OCI-LY1 (cell line): ENCODE data around the gene SV2B.

Experiments used
- H2AFZ ChIP-seq: fragments of 200-600 bp; sonication (generic), shearing (Covaris generic); 2 replicates; pipeline ENCODE4 v1.6.0; 2014; ENCODE audit warnings: antibody characterized with exemption, mild to moderate bottlenecking, low read length
- H3F3A ChIP-seq: fragments of 200-600 bp; sonication (generic), shearing (Covaris generic); 2 replicates; pipeline ENCODE4 v1.6.0; 2014; ENCODE audit warnings: mild to moderate bottlenecking, antibody characterized with exemption, low read length, moderate library complexity; ENCODE audit not compliant: insufficient read depth
- H3K27ac ChIP-seq: fragments of 200-600 bp; sonication (generic); 2 replicates; pipeline ENCODE4 v1.5.1; 2014; ENCODE audit warnings: low read length, mixed run types, mild to moderate bottlenecking, low read depth; ENCODE audit not compliant: poor library complexity, severe bottlenecking
- H3K27me3 ChIP-seq: fragments of 200-600 bp; sonication (generic); 2 replicates; pipeline ENCODE4 v1.6.0; 2014; ENCODE audit warnings: antibody characterized with exemption, mild to moderate bottlenecking, low read length, moderate library complexity; ENCODE audit not compliant: insufficient read depth
- H3K36me3 ChIP-seq: fragments of 200-600 bp; sonication (generic); 2 replicates; pipeline ENCODE4 v1.6.1; 2014; ENCODE audit warnings: mild to moderate bottlenecking, antibody characterized with exemption, low read length, moderate library complexity, mixed read lengths; ENCODE audit not compliant: insufficient read depth
- H3K4me1 ChIP-seq: fragments of 200-600 bp; sonication (generic); 2 replicates; pipeline ENCODE4 v1.5.1; 2014; ENCODE audit warnings: mild to moderate bottlenecking, low read length, moderate library complexity; ENCODE audit not compliant: insufficient read depth, severe bottlenecking
- H3K4me2 ChIP-seq: fragments of 200-600 bp; sonication (generic), shearing (Covaris generic); 2 replicates; pipeline ENCODE4 v1.6.1; 2014; ENCODE audit warnings: low read length
- H3K4me3 ChIP-seq: fragments of 200-600 bp; sonication (generic); 2 replicates; pipeline ENCODE4 v1.5.1; 2014; ENCODE audit warnings: low read length, low read depth, mild to moderate bottlenecking, mixed read lengths; ENCODE audit not compliant: poor library complexity, severe bottlenecking
- H3K79me2 ChIP-seq: fragments of 200-600 bp; shearing (Covaris generic); 2 replicates; pipeline ENCODE4 v1.6.1; 2016; ENCODE audit warnings: mixed run types, low read length, mixed read lengths; ENCODE audit not compliant: insufficient read depth
- H3K9ac ChIP-seq: fragments of 200-600 bp; sonication (generic), shearing (Covaris generic); 2 replicates; pipeline ENCODE4 v1.6.1; 2014; ENCODE audit warnings: mild to moderate bottlenecking, low read length, mixed read lengths
- H3K9me2 ChIP-seq: fragments of 200-600 bp; sonication (generic), shearing (Covaris generic); 2 replicates; pipeline ENCODE4 v1.6.1; 2014; ENCODE audit warnings: low read depth, mild to moderate bottlenecking, low read length, mixed read lengths
- H3K9me3 ChIP-seq: fragments of 200-600 bp; shearing (Covaris generic); 2 replicates; pipeline ENCODE4 v1.6.1; 2014; ENCODE audit warnings: low read length, mixed read lengths
- H4K20me1 ChIP-seq: fragments of 200-600 bp; sonication (generic), shearing (Covaris generic); 2 replicates; pipeline ENCODE4 v1.6.0; 2016; ENCODE audit warnings: mild to moderate bottlenecking, low read length; ENCODE audit not compliant: insufficient read depth
- CTCF ChIP-seq: fragments of 200-600 bp; sonication (generic), shearing (Covaris generic); IDR thresholded peaks from 2 replicates; pipeline ENCODE4 v1.5.1; 2017; ENCODE audit warnings: mild to moderate bottlenecking, antibody characterized with exemption, low read length, moderate library complexity, mixed read lengths
- EZH2 ChIP-seq: fragments of 200-600 bp; sonication (generic), shearing (Covaris generic); IDR thresholded peaks from 2 replicates; pipeline ENCODE4 v1.8.0; 2017; ENCODE audit warnings: borderline replicate concordance, mixed run types, mild to moderate bottlenecking, antibody characterized with exemption, low read length, moderate library complexity, mixed read lengths

Gene SV2B

GRCh38 chr15:91302588-91303439 lies 202.8 kb downstream of the SV2B start:
- no peaks in the 10 kb centered on the region for H4K20me1 ChIP-seq
- no peaks in the 10 kb centered on the region for H3K27me3 ChIP-seq
- H3K9ac ChIP-seq: no peak overlapping the region
- TF ChIP-seq EZH2 (no peak), CTCF (peak; percentile 71)
- H3K4me1 ChIP-seq: no peaks in the 10 kb centered on the region
- H3K4me2 ChIP-seq: no peak overlapping the region
- no peaks in the 10 kb centered on the region for H3K79me2 ChIP-seq
- no peaks in the 10 kb centered on the region for H3F3A ChIP-seq
- no peaks in the 10 kb centered on the region for H3K9me2 ChIP-seq
- no peak overlapping the region for H3K27ac ChIP-seq
- no peak overlapping the region for H2AFZ ChIP-seq
- no peaks in the 10 kb centered on the region for H3K9me3 ChIP-seq
- H3K4me3 ChIP-seq: no peak overlapping the region
- H3K36me3 ChIP-seq: no peaks in the 10 kb centered on the region

GRCh38 chr15:91304210-91304609 lies 204.2 kb downstream of the SV2B start:
- TF ChIP-seq EZH2: no peak
- TF ChIP-seq CTCF: no peak
- Histone ChIP-seq H3K9ac (no peak overlapping the region), H3K27me3 (no peaks in the 10 kb centered on the region), H3K79me2 (no peaks in the 10 kb centered on the region), H3K9me2 (no peaks in the 10 kb centered on the region), H3K4me1 (no peaks in the 10 kb centered on the region), H3K4me3 (no peak overlapping the region), H2AFZ (no peak overlapping the region), H3K36me3 (no peaks in the 10 kb centered on the region), H3K9me3 (no peaks in the 10 kb centered on the region), H3K4me2 (no peak overlapping the region), H4K20me1 (no peaks in the 10 kb centered on the region), H3K27ac (no peak overlapping the region), H3F3A (no peaks in the 10 kb centered on the region)

- Histone ChIP-seq H3K9me2 (no peaks in the 10 kb centered on the region), H3K36me3 (no peaks in the 10 kb centered on the region), H3K9ac (no peak overlapping the region), H3K79me2 (no peaks in the 10 kb centered on the region), H4K20me1 (no peaks in the 10 kb centered on the region), H3K4me3 (no peak overlapping the region), H3F3A (no peaks in the 10 kb centered on the region), H3K9me3 (no peaks in the 10 kb centered on the region), H3K27ac (no peak overlapping the region), H3K4me2 (no peak overlapping the region), H3K27me3 (no peaks in the 10 kb centered on the region), H3K4me1 (no peaks in the 10 kb centered on the region), H2AFZ (no peak overlapping the region)
- TF ChIP-seq EZH2: no peak
- no peak for TF ChIP-seq CTCF
These were observed 204.7 kb downstream of the SV2B start for GRCh38 chr15:91304786-91305185.
